NCI-H2227 (cell line): ENCODE data around the gene TSSK6.

Experiments
- DNase-seq: peaks from one replicate; lab custom pipeline; 2025; ENCODE audit not compliant: unreplicated experiment; lab: John Stamatoyannopoulos, UW

Gene TSSK6

DNA sequence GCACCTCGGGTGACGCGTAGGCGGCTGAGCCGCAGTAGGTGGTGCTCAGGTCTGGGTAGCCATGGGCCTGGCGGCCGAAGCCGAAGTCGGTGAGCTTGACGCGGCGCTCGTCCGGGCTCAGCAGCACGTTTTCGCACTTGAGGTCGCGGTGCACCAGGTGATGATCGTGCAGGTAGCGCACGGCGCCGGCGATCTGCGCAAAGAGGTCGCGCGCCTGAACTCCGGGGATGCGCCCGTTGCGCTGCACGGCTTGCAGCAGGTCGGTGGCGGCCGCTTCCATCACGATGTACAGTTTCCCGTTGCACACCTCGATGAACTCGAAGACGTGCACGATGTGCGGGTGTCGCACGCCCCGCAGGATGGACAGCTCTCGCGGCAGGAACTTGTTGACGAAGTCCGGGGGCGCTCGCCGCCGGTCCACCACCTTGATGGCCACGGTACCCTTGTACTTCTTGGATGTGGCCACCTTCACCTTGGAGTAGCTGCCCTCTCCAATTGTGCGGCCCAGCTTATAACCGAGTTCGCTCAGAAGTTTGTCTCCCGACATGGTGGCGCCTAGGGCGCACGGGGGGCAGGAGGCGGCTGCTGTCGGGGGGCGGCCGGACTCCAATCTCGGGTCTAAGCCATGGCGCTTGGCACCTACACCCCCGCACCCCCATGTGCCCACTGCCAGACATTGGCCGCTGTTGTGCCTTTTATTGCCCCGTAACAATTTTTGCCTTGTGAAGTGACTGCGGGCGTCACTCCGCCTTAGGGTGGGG is at the start of gene TSSK6:
Gene TSSK6 (minus strand): TSS at position 668 of the 761 bp plus-strand sequence. CDS start 121 bp downstream, at position 547.
- no peak for DNase-seq

DNA sequence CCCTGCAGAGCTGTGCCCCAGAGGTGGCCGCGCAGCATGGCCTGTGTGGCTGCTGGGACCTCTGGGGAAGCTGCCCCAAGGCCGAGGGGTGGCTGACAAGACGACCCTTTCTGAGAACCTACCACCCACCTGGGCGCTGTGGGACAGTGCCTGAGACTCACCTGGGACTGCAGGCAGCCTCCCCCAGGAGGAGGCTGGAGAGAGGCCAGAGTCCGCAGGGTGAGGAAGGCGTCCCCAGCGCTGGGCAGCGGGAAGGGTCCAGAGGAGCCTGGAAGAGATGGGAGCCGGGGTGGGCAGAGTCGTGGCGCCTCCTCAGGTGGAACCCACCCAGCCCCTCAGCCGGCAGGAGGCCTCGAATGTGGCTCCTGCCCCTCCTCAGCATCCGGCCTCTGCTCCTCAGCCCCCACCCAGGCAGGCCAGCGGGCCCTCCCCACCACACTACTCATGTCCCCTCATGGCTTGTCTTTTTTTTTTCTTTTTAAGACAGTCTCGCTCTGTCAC is 48.0 kb upstream of the TSSK6 start:
- no peak for DNase-seq

DNA sequence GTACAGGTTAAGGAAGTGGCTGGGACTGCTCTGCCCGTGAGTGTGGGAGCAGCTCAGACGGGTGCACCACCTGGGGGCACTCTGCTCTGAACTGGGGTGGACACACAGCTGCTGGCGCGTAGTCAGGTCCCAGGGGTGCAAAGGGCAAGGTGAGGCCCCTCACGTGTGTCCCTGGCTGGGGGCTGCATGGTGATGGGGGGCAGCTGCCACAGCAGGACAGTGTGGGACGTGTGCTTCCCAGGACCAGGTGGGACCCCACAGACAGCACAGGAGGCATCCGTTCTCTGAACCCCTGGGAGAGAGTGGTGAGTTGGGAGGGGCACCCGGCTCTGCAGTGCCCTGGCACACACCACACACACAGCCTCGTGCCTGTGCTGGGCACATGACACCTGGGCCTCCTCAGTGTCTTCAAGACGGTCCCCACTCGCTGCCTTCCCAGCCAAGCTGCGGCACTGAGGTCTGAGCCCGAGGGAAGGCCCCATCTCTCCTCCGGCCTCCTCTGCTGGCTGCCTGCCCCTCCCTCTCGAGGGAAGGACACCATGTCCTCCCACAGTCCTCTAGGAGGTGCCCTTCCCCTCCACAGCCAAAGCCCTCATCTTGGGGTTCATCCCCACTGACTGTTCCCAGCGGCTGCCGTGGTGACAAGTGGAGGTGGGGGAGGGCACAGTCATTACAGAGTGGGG is 47.5 kb upstream of the TSSK6 start:
- DNase-seq, result no peak

- DNase-seq, result no peak
Observed at GRCh38 chr19:19561946-19562664, 46.8 kb upstream of the TSSK6 start.

- no peak for DNase-seq
Observed at GRCh38 chr19:19559931-19560330, 44.6 kb upstream of the TSSK6 start.

- no peak for DNase-seq
Observed at GRCh38 chr19:19558636-19559035, 43.3 kb upstream of the TSSK6 start.

DNA sequence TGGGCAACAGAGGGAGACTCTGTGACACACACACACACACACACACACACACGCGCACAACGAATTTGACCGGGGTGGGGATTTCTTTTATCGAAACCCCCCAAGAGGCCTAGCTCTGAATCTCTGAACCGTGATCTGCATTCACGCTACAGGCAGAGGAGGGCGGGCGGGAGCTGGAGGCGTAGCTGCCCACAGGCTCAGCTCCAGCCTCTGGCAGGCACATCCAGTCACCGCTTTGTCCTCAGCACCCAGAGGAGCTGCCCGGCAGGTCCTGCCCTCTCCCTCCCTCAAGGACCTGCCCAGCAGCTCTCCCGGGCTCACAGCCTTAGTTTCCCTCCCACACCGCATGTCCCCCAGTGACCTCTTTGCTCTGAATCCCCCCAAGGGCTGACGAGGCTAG is 42.7 kb upstream of the TSSK6 start:
- DNase-seq, result no peak

DNA sequence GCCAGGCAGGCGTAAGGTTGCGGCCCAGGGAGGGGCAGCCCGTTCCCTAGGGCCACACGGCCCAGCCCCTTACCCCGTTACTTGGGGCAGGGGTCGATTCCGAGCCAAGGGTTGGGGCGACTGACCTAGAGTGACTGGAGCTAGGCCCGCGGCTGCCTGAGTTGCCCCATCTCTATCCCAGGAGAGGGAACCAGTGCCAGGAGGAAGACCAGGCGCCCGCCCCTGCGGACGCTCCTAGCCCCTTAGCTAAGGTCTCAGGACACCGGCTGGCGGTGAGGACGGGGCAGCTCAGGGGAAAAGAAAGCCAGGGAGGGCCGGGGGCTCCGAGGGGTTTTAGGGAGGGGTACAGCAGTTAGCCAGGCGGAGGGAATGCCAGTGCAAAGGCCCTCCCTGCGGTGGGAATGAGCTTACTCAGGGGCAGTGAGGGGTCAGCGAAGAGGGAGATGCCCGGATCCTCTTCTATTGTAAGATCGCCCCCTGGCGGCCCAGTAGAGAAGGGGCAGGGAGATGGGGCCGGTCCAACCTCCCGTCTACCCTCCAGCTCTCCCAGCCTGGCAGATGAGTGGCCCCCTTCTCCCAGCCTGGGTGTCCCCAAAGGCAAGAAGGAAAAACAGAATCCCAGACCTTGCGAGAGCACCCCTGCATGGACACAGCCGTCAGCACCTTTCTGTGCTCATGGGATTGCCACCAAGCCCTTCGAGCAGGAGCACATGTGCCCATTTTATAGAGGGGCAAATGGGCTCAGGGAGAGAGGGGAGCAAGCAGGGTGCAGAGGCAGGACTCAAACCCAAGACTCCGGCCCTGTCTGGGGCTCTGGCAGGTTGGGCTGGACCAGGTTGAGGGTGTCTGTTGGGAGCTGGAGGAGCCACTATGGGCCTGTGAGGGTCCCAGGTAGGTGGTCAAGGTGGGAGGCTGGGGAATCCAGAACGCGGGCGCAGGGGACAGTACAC is 39.0 kb upstream of the TSSK6 start:
- peak; percentile 28 for DNase-seq

- DNase-seq, result no peak
Observed at GRCh38 chr19:19553670-19554069, 38.3 kb upstream of the TSSK6 start.

- DNase-seq, result peak; percentile 13
Observed at GRCh38 chr19:19552798-19553197, 37.5 kb upstream of the TSSK6 start.

DNA sequence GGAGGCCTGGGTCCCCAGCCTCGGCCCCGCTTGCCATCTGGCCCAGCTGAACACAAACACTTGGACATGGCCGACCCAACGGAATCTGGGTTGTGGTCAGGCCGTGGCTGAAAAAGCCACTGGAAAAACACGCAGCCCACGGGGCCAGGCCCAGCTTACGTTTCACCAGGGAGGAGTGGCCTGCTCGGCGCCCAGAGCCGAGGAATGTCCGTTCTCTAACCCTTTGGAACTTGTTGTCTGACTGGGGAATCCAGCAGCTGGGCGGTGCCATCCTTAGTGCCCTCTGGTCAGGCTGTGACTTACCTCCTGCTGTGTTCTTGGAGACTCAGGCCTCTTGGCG is 36.5 kb upstream of the TSSK6 start:
- DNase-seq, result no peak

DNA sequence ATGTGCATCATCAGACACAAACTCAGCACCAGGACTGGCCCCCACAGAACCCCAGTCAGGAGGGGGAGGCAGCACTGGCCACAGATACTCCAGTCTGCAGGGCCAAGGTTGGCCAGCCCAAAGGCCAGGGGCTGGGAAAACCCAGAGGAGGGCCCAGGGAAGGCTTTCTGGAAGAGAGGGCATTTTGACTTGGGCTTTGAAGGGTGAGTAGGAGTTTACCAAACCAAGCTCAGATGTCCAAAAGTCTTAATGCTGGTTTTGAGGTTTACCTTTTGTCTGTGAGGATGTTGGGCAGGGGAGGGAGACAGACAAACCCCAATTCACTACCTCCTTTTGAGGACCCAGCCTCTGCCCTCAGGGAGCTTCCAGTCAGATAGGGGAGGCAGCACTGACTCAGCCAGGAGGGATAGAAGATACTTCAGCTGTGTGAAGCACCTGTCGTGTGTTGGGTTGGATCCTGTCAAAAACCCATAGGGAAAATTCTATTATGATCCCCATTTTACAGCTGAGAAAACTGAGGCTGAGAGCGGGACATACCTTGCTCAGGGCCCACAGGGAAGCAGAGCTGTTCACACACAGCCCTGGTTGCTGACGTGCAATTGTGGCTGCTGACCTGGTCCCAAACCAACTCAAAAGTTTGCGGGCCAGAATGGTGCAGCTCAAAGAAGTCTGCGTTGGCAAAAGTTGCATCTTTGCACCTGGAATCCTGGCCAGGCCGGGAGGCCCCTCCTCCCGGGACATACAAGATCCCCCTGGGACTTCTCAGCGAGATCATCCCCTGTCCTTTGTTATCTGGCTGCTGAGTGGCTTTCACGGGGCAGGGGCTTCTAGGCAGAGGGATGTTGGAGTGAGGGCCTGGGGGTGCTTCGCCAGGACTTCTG is 35.9 kb upstream of the TSSK6 start:
- DNase-seq, result no peak

DNA sequence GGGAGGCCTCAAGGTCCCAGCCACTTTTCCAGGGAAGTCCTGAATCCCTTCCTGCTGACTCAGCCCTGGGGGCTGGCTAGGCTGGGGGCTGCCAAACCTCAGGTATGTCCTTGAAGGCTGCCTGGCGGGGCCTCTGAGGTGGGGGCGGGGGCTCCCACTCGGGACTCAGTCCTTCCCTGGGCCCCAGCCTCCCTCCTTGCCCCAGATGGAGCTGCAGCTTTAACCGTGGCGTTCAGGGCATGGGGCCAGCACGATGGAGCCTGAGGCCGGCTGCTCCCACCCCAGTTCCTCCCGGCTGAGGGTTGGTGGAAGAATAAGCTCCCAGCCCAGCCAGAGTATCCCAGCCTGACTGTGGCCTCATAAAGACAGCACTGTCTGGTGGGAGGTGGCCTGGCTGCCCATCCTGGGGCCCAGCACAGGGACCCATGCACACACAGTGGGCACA is 35.2 kb upstream of the TSSK6 start:
- DNase-seq, result no peak

GRCh38 chr19:19549804-19550464 is 34.6 kb upstream of the TSSK6 start:
- no peak for DNase-seq

- DNase-seq, result no peak
Observed at GRCh38 chr19:19548915-19549759, 33.8 kb upstream of the TSSK6 start.

- DNase-seq, result no peak
Observed at GRCh38 chr19:19547674-19548336, 32.5 kb upstream of the TSSK6 start.

GRCh38 chr19:19546751-19547162 is 31.4 kb upstream of the TSSK6 start:
- no peak for DNase-seq

- no peak for DNase-seq
Observed at GRCh38 chr19:19545707-19546106, 30.4 kb upstream of the TSSK6 start.
